Dermis microvascular lymphatic vessel endothelial cell (primary cell): ENCODE results near the gene LCE1E. TPM values are rescaled to one million over a fixed set of nuclear protein-coding genes. Genes with fewer than 3 reads are reported as not detected.

Experiments used
- DNase-seq, 2 donors: peaks; one replicate each; pipeline versions ENCODE4 v3.0.0 to v3.0.0-alpha.2; 2010; ENCODE audit warnings: low read depth in 2 of 2
- total RNA-seq: library from RNA; depleted of rRNA; stranded (reverse); fragments of >200 nt; gene quantifications from 2 replicates; pipeline ENCODE4 v1.2.1, GENCODE V29; 2014

LCE1E gene
- total RNA-seq, 1 donor from 2014 or later, result not detected

- DNase-seq, result no peak
Measured at GRCh38 chr1:152777510-152778137, 8.4 kb upstream of the LCE1E start.

- no peak for DNase-seq
Measured at GRCh38 chr1:152783095-152783494, 3.0 kb upstream of the LCE1E start.

- no peak for DNase-seq
Measured at GRCh38 chr1:152795686-152796085, 9.6 kb downstream of the LCE1E start.

GRCh38 chr1:152796421-152796820 lies 10.4 kb downstream of the LCE1E start, which contains the start of gene LCE1D:
TSS of gene LCE1D (plus strand) at chr1:152796721. CDS start at chr1:152797795, 1,074 bp downstream.
- no peak for DNase-seq

GRCh38 chr1:152801333-152801732 lies 15.3 kb downstream of the LCE1E start:
- DNase-seq, result no peak

- no peak for DNase-seq
Measured at GRCh38 chr1:152806576-152806975, 20.5 kb downstream of the LCE1E start, which contains the start of gene LCE1C. TSS of gene LCE1C (minus strand) at chr1:152806651. CDS start at chr1:152805478, 1,173 bp downstream.

GRCh38 chr1:152811050-152811449 lies 25.0 kb downstream of the LCE1E start:
- no peak for DNase-seq

GRCh38 chr1:152811671-152812070 lies 25.6 kb downstream of the LCE1E start, which contains the start of gene LCE1B:
TSS of gene LCE1B (plus strand) at chr1:152811971. CDS start at chr1:152812447, 476 bp downstream.
- DNase-seq, result no peak

- DNase-seq, result no peak
Measured at GRCh38 chr1:152817309-152817708, 31.3 kb downstream of the LCE1E start.

- no peak for DNase-seq
Measured at GRCh38 chr1:152823294-152823693, 37.2 kb downstream of the LCE1E start.

- no peak for DNase-seq
Measured at GRCh38 chr1:152824964-152825363, 38.9 kb downstream of the LCE1E start.

GRCh38 chr1:152827173-152827572 lies 41.1 kb downstream of the LCE1E start, which contains the start of gene LCE1A:
TSS of gene LCE1A (plus strand) at chr1:152827473. CDS start at chr1:152827473, 0 bp downstream.
- DNase-seq, result no peak

GRCh38 chr1:152836870-152837269 lies 50.8 kb downstream of the LCE1E start:
- no peak for DNase-seq

Other genes starting within 250 kb of the LCE1E start
- not detected in 2 replicates for gene LCE3E, start 219.5 kb upstream of the LCE1E start, total RNA-seq
- gene LCE3D, start 205.7 kb upstream of the LCE1E start, total RNA-seq, result not detected in 2 replicates
- gene LCE3C, start 186.0 kb upstream of the LCE1E start, total RNA-seq, result not detected in 2 replicates
- not detected in 2 replicates for gene LCE3B, start 172.4 kb upstream of the LCE1E start, total RNA-seq
- gene LCE3A, start 163.2 kb upstream of the LCE1E start, total RNA-seq, result not detected in 2 replicates
- gene LCE2D, start 122.9 kb upstream of the LCE1E start, total RNA-seq, result not detected in 2 replicates
- not detected in 2 replicates for gene LCE2C, start 111.0 kb upstream of the LCE1E start, total RNA-seq
- gene LCE2B, start 100.1 kb upstream of the LCE1E start, total RNA-seq, result not detected in 2 replicates
- not detected in 2 replicates for gene LCE2A, start 87.9 kb upstream of the LCE1E start, total RNA-seq
- gene LCE4A, start 78.1 kb upstream of the LCE1E start, total RNA-seq, result not detected in 2 replicates
- gene KPRP, start 28.2 kb upstream of the LCE1E start, total RNA-seq, result not detected in 2 replicates
- not detected in 2 replicates for gene LCE1F, start 11.1 kb upstream of the LCE1E start, total RNA-seq
- gene LCE1D, start 10.5 kb downstream of the LCE1E start, total RNA-seq, result not detected in 2 replicates
- gene LCE1C, start 20.4 kb downstream of the LCE1E start, total RNA-seq, result not detected in 2 replicates
- not detected in 2 replicates for gene LCE1B, start 25.7 kb downstream of the LCE1E start, total RNA-seq
- not detected in 2 replicates for gene LCE1A, start 41.2 kb downstream of the LCE1E start, total RNA-seq
- not detected in 2 replicates for gene LCE6A, start 56.6 kb downstream of the LCE1E start, total RNA-seq
- not detected in 2 replicates for gene LCE7A, start 73.7 kb downstream of the LCE1E start, total RNA-seq
- gene SMCP, start 92.1 kb downstream of the LCE1E start, total RNA-seq, result not detected in 2 replicates
- not detected in 2 replicates for gene IVL, start 122.3 kb downstream of the LCE1E start, total RNA-seq
- gene SPRR5, start 160.9 kb downstream of the LCE1E start, total RNA-seq, result not detected in 2 replicates
- not detected in 2 replicates for gene SPRR4, start 184.4 kb downstream of the LCE1E start, total RNA-seq
- gene SPRR1A, start 197.8 kb downstream of the LCE1E start, total RNA-seq, result not detected in 2 replicates
- not detected in 2 replicates for gene SPRR3, start 215.5 kb downstream of the LCE1E start, total RNA-seq
- not detected in 2 replicates for gene SPRR1B, start 244.9 kb downstream of the LCE1E start, total RNA-seq